H9 (cell line): ENCODE measurements around the gene RESP18. TPM values are rescaled to one million over a fixed set of nuclear protein-coding genes. Genes with fewer than 3 reads are reported as not detected.

Source experiments
- DNase-seq: peaks from one replicate; pipeline ENCODE4 v3.0.0-alpha.2; 2017
- H2AFZ ChIP-seq: one replicate; pipeline ENCODE4 v1.6.1; 2013; ENCODE audit warnings: mild to moderate bottlenecking, low read length, control low read depth, moderate library complexity
- H2AK5ac ChIP-seq: 2 replicates; pipeline ENCODE4 v1.6.1; 2013; ENCODE audit warnings: low read length, control low read depth, mixed read lengths; ENCODE audit not compliant: insufficient read length
- H2BK120ac ChIP-seq: one replicate; pipeline ENCODE4 v1.6.1; 2013; ENCODE audit warnings: low read depth, mild to moderate bottlenecking, low read length, control low read depth, inconsistent platforms; ENCODE audit not compliant: poor library complexity, severe bottlenecking
- H2BK12ac ChIP-seq: 2 replicates; pipeline ENCODE4 v1.6.1; 2013; ENCODE audit warnings: low read length, control low read depth, mixed read lengths, low read depth; ENCODE audit not compliant: insufficient read length
- H2BK15ac ChIP-seq: 2 replicates; pipeline ENCODE4 v1.6.1; 2013; ENCODE audit warnings: low read depth, low read length, control low read depth
- H2BK20ac ChIP-seq: one replicate; pipeline ENCODE4 v1.6.1; 2013; ENCODE audit warnings: low read depth, mild to moderate bottlenecking, low read length, control low read depth, inconsistent platforms; ENCODE audit not compliant: poor library complexity, severe bottlenecking
- H2BK5ac ChIP-seq: 2 replicates; pipeline ENCODE4 v1.6.1; 2013; ENCODE audit warnings: low read length, control low read depth, mixed read lengths; ENCODE audit not compliant: insufficient read length
- H3K14ac ChIP-seq: 2 replicates; pipeline ENCODE4 v1.6.1; 2013; ENCODE audit warnings: low read length, control low read depth; ENCODE audit not compliant: insufficient read depth
- H3K18ac ChIP-seq: 2 replicates; pipeline ENCODE4 v1.6.1; 2013; ENCODE audit warnings: low read depth, mild to moderate bottlenecking, mixed read lengths, low read length, control low read depth; ENCODE audit not compliant: insufficient read length
- H3K23ac ChIP-seq: 2 replicates; pipeline ENCODE4 v1.6.1; 2013; ENCODE audit warnings: low read length, control low read depth, mixed read lengths, low read depth; ENCODE audit not compliant: insufficient read length
- H3K23me2 ChIP-seq: 2 replicates; pipeline ENCODE4 v1.6.1; 2013; ENCODE audit warnings: low read depth, mild to moderate bottlenecking, mixed read lengths, low read length, control low read depth; ENCODE audit not compliant: insufficient read length, poor library complexity, severe bottlenecking
- H3K27ac ChIP-seq: 2 replicates; pipeline ENCODE4 v1.5.1; 2013; ENCODE audit warnings: low read length, control low read depth, mixed read lengths, low read depth; ENCODE audit not compliant: insufficient read length
- H3K27me3 ChIP-seq: 2 replicates; pipeline ENCODE4 v1.6.1; 2013; ENCODE audit warnings: low read length, control low read depth, inconsistent platforms; ENCODE audit not compliant: insufficient read depth
- H3K4ac ChIP-seq: 2 replicates; pipeline ENCODE4 v1.6.1; 2013; ENCODE audit warnings: low read depth, mild to moderate bottlenecking, control low read depth, inconsistent platforms, low read length, moderate library complexity
- H3K4me1 ChIP-seq: 2 replicates; pipeline ENCODE4 v1.6.1; 2013; ENCODE audit warnings: low read length, control low read depth, inconsistent platforms; ENCODE audit not compliant: insufficient read depth
- H3K4me2 ChIP-seq: 2 replicates; pipeline ENCODE4 v1.6.1; 2013; ENCODE audit warnings: low read length, control low read depth, mixed read lengths; ENCODE audit not compliant: insufficient read length, insufficient read depth
- H3K56ac ChIP-seq: 2 replicates; pipeline ENCODE4 v1.6.1; 2013; ENCODE audit warnings: low read depth, mild to moderate bottlenecking, mixed read lengths, low read length, control low read depth; ENCODE audit not compliant: insufficient read length
- H3K79me1 ChIP-seq: 2 replicates; pipeline ENCODE4 v1.6.1; 2013; ENCODE audit warnings: low read depth, mild to moderate bottlenecking, moderate library complexity, low read length, control low read depth, inconsistent platforms; ENCODE audit not compliant: insufficient read depth, poor library complexity, severe bottlenecking
- H3K79me2 ChIP-seq: 2 replicates; pipeline ENCODE4 v1.6.1; 2013; ENCODE audit warnings: low read length, control low read depth, inconsistent platforms; ENCODE audit not compliant: insufficient read depth
- H3K9ac ChIP-seq: 2 replicates; pipeline ENCODE4 v1.6.1; 2013; ENCODE audit warnings: low read length, control low read depth, mixed read lengths; ENCODE audit not compliant: insufficient read length; ENCODE audit errors: extremely low read depth
- H3K9me3 ChIP-seq: one replicate; pipeline ENCODE4 v1.6.1; 2013; ENCODE audit warnings: low read depth, low read length, inconsistent platforms; ENCODE audit not compliant: control insufficient read depth
- H3T11ph ChIP-seq: one replicate; pipeline ENCODE4 v1.6.1; 2013; ENCODE audit warnings: mild to moderate bottlenecking, low read length, control low read depth, inconsistent platforms
- H4K20me1 ChIP-seq: one replicate; pipeline ENCODE4 v1.6.1; 2013; ENCODE audit not compliant: control insufficient read depth, insufficient read length, insufficient read depth
- H4K5ac ChIP-seq: 2 replicates; pipeline ENCODE4 v1.6.1; 2013; ENCODE audit warnings: low read depth, mild to moderate bottlenecking, mixed read lengths, low read length, control low read depth; ENCODE audit not compliant: insufficient read length
- H4K8ac ChIP-seq: replicated peaks from 2 replicates; pipeline ENCODE4 v1.6.1; 2013; ENCODE audit warnings: low read length, control low read depth, mixed read lengths, low read depth; ENCODE audit not compliant: insufficient read length
- H4K91ac ChIP-seq: 2 replicates; pipeline ENCODE4 v1.6.1; 2013; ENCODE audit warnings: low read depth, mild to moderate bottlenecking, moderate library complexity, mixed read lengths, low read length, control low read depth; ENCODE audit not compliant: insufficient read length
- H3K27ac Mint-ChIP-seq, 3 experiments: 2 replicates in 2 of 3; 3 replicates in 1 of 3; pipeline ENCODE4 v1.8.0; 2020 to 2021; ENCODE audit warnings: mixed read lengths in 3 of 3, mild to moderate bottlenecking in 1 of 3, moderate library complexity in 1 of 3
- H3K27me3 Mint-ChIP-seq: 2 replicates; pipeline ENCODE4 v1.8.0; 2021; ENCODE audit warnings: low read depth, mild to moderate bottlenecking, moderate library complexity, mixed read lengths
- H3K36me3 Mint-ChIP-seq, 3 experiments: 2 replicates in 2 of 3; 3 replicates in 1 of 3; pipeline ENCODE4 v1.8.0; 2020 to 2021; ENCODE audit warnings: low read depth in 3 of 3, mixed read lengths in 3 of 3; ENCODE audit not compliant: insufficient read depth in 1 of 3
- H3K4me1 Mint-ChIP-seq, 2 experiments: 2 replicates each; pipeline ENCODE4 v1.8.0; 2020; ENCODE audit warnings: mixed read lengths in 2 of 2
- H3K4me3 Mint-ChIP-seq, 2 experiments: 2 replicates in 1 of 2; 3 replicates in 1 of 2; pipeline ENCODE4 v1.8.0; 2020 to 2021; ENCODE audit warnings: mild to moderate bottlenecking in 2 of 2, mixed read lengths in 2 of 2, moderate library complexity in 1 of 2
- H3K9me3 Mint-ChIP-seq, 2 experiments: 2 replicates in 1 of 2; 3 replicates in 1 of 2; pipeline ENCODE4 v1.8.0; 2020; ENCODE audit warnings: mild to moderate bottlenecking in 2 of 2, mixed read lengths in 2 of 2, moderate library complexity in 1 of 2
- CTCF ChIP-seq: fragments of 200-600 bp; sonication (generic); conservative IDR thresholded peaks from 3 replicates; pipeline ENCODE4 v1.8.0; 2021; ENCODE audit warnings: antibody characterized with exemption, mild to moderate bottlenecking
- WGBS: extraction: QIAGEN DNeasy Blood & Tissue Kit; methylation state at CpG from one replicate; pipeline ENCODE4 v1.1.7; 2013; ENCODE audit warnings: missing lambda C conversion rate, low lambda C conversion rate, mixed read lengths; ENCODE audit not compliant: insufficient read length; ENCODE audit errors: extremely low coverage; 5-methylcytosine and 5-hydroxymethylcytosine counted together
- total RNA-seq: library from RNA; stranded (reverse); gene quantifications from 2 replicates; pipeline ENCODE4 v1.2.1, GENCODE V29; 2021

Gene RESP18
- total RNA-seq, 1 experiment from 2014 or later = not detected

- H2BK12ac ChIP-seq = no peak overlapping the region
- H4K91ac ChIP-seq = no peak overlapping the region
- H3K56ac ChIP-seq = no peak overlapping the region
- H3K4me3 Mint-ChIP-seq = no peak overlapping the region
- no peak overlapping the region for H3T11ph ChIP-seq
- no peak overlapping the region for H3K14ac ChIP-seq
- no peak overlapping the region for H2AFZ ChIP-seq
- peaks cover 2% of the 10 kb centered on the region in 2 experiments; a peak in 1 of 5 replicates for H3K9me3 Mint-ChIP-seq
- H3K9ac ChIP-seq = no peak overlapping the region
- no peaks in the 10 kb centered on the region for H3K79me1 ChIP-seq
- H3K23ac ChIP-seq = no peak overlapping the region
- H2AK5ac ChIP-seq = no peak overlapping the region
- H3K18ac ChIP-seq = no peak overlapping the region
- DNase-seq = no peak
- no peaks in the 10 kb centered on the region for H4K20me1 ChIP-seq
- no peaks in the 10 kb centered on the region for H3K27me3 ChIP-seq
- WGBS = no CpG with 5 or more reads among the region's 16 CpGs
- H3K27me3 Mint-ChIP-seq = peaks cover 26% of the 10 kb centered on the region
- H2BK5ac ChIP-seq = no peak overlapping the region
- H3K4me2 ChIP-seq = no peak overlapping the region
- H3K4ac ChIP-seq = no peak overlapping the region
- no peak for TF ChIP-seq CTCF
- no peaks in the 10 kb centered on the region for H3K79me2 ChIP-seq
- no peak overlapping the region for H2BK20ac ChIP-seq
- no peak overlapping the region for H4K8ac ChIP-seq
- H3K9me3 ChIP-seq = no peaks in the 10 kb centered on the region
- no peak overlapping the region for H3K27ac ChIP-seq
- H3K36me3 Mint-ChIP-seq = peaks cover 0 to 4% (median 2%) of the 10 kb centered on the region in 3 experiments; a peak in 2 of 7 replicates
- H2BK120ac ChIP-seq = no peak overlapping the region
- no peak overlapping the region for H4K5ac ChIP-seq
- peaks cover 6% of the 10 kb centered on the region for H3K23me2 ChIP-seq
- no peak overlapping the region for H2BK15ac ChIP-seq
- no peaks in the 10 kb centered on the region; the same call in 1 of the 2 replicates for H3K4me1 ChIP-seq
- no peak overlapping the region for H3K27ac Mint-ChIP-seq
- peaks cover 14 to 20% of the 10 kb centered on the region in 2 experiments for H3K4me1 Mint-ChIP-seq
Observed at GRCh38 chr2:219289537-219290361, 42.8 kb downstream of the RESP18 start.
